GM21576 (cell line): Measurements from ENCODE around the gene GRM2.
A peak's percentile ranks its signal among the peaks of the same experiment; 100 is the strongest.

ENCODE experiments used
- ATAC-seq: cut with Tn5 transposase; IDR thresholded peaks from one replicate; pipeline ENCODE4 v1.9.1; 2021; ENCODE audit warnings: mild to moderate bottlenecking, moderate library complexity; ENCODE audit not compliant: unreplicated experiment

The GRM2 gene

GRCh38 chr3:51679777-51680176 lies 27.1 kb upstream of the GRM2 start:
- ATAC-seq = no peak

- ATAC-seq = no peak
These were observed 26.7 kb upstream of the GRM2 start for GRCh38 chr3:51680196-51680595.

GRCh38 chr3:51680663-51681230 lies 26.1 kb upstream of the GRM2 start:
- ATAC-seq = no peak

- ATAC-seq = no peak
These were observed 25.4 kb upstream of the GRM2 start for GRCh38 chr3:51681453-51681852.

- ATAC-seq = peak; percentile 83
These were observed 24.8 kb upstream of the GRM2 start for GRCh38 chr3:51682079-51682478.

GRCh38 chr3:51682526-51682925 lies 24.3 kb upstream of the GRM2 start:
- no peak for ATAC-seq

GRCh38 chr3:51683566-51683965 lies 23.3 kb upstream of the GRM2 start:
- no peak for ATAC-seq

- ATAC-seq = no peak
These were observed 21.7 kb upstream of the GRM2 start for GRCh38 chr3:51684971-51685751.

- ATAC-seq = no peak
These were observed 20.8 kb upstream of the GRM2 start for GRCh38 chr3:51686056-51686455.

- ATAC-seq = no peak
These were observed 20.2 kb upstream of the GRM2 start for GRCh38 chr3:51686512-51687215.

GRCh38 chr3:51687431-51688205 lies 19.2 kb upstream of the GRM2 start:
- no peak for ATAC-seq

- no peak for ATAC-seq
These were observed 18.7 kb upstream of the GRM2 start for GRCh38 chr3:51688206-51688600.

- ATAC-seq = no peak
These were observed 15.8 kb upstream of the GRM2 start for GRCh38 chr3:51691021-51691420.

- ATAC-seq = no peak
These were observed 14.9 kb upstream of the GRM2 start for GRCh38 chr3:51691949-51692348.

GRCh38 chr3:51692980-51693395 lies 13.9 kb upstream of the GRM2 start:
- no peak for ATAC-seq

- no peak for ATAC-seq
These were observed 9.9 kb upstream of the GRM2 start for GRCh38 chr3:51696954-51697353.

GRCh38 chr3:51698209-51698608 lies 8.7 kb upstream of the GRM2 start:
- no peak for ATAC-seq

GRCh38 chr3:51700403-51700802 lies 6.5 kb upstream of the GRM2 start:
- ATAC-seq = no peak

GRCh38 chr3:51702156-51702555 lies 4.7 kb upstream of the GRM2 start:
- ATAC-seq = no peak

GRCh38 chr3:51703068-51703760 lies 3.7 kb upstream of the GRM2 start:
- ATAC-seq = no peak
